ENCODE results near the gene TPPP2.
"Not testable (repeated sequence)": the region's sequence is repeated elsewhere in the genome, so short reads cannot be mapped to it uniquely, and the experiment has no call there.

The TPPP2 gene

GRCh38 chr14:21039585-21040369, 9.8 kb downstream of the TPPP2 start:
- no peak for DNase-seq

GRCh38 chr14:21040370-21040925, 10.4 kb downstream of the TPPP2 start:
- DNase-seq = no peak

- DNase-seq = not testable (repeated sequence)
These were observed 10.9 kb downstream of the TPPP2 start for GRCh38 chr14:21040941-21041340.

DNA sequence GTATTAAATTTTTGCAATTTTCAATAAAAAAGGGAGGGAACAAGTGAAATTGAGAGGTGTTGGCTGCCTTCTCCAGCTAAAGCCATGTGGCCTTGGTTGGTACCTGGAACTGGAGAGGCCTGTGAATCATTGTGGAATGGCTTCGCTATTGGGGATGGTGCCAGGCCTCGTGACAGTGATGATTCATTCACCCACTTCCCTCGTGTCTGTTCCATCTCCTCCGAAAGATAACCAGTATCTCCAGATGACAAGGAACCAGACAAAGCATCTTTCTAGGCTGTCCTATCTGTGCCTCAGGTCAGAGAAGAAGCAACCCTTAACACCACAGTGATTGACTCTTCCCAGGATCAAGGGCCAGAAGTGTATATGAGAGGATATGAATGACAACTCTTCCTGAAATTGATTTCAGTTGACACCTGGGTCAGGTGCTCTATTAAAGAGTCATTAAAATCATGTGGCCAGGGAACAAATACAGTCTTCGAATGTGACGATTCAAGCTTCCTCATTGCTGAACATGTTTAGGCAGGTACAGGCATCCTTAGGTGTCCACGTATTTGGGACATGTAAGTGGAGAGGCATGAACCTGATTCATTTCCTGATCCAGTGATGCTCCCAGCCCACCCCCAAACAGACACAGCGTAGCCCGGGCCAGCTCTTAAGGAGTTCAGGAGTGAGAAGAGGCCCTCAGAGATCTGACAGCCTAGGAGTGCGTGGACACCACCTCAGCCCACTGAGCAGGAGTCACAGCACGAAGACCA, 11.8 kb downstream of the TPPP2 start, which contains the start of gene RNASE7:
Gene RNASE7, plus strand, starts transcription at position 687 of the 758 bp plus-strand sequence. CDS start 631 bp downstream, outside the sequence.
- DNase-seq = no peak

- DNase-seq = no peak
These were observed 12.9 kb downstream of the TPPP2 start for GRCh38 chr14:21042918-21043317.

- DNase-seq = no peak
These were observed 13.5 kb downstream of the TPPP2 start for GRCh38 chr14:21043387-21043973.

DNA sequence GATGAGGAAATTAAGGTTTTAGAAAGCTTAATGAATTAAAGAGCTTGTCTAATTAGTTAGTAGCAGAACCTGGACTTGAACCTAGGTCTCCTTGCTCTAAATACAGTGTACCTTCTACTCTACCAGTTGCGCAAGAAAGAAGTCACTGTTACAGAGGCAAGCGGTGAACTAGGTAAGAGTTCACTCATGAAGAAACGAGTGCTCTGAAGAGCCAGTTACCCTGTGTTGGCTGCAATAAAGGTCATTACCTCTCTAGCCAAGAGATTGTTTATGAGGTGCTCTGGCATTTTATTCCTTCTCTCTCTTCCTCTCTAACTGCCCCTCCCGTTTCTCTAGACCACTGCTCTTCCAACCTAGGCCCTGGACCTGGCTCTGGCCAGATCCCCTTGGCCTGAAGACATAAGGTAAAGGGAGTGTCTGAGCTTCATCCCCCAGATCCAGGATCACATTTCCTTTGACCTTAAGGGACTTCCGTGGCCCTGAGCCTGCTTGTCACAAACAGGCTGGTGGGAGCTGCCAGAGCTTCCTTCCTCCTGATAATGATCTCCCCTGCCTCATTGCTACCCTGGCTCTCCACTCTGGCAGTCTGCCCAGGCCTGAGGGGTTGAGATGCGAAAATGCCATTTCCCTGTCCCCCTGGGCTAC, 14.1 kb downstream of the TPPP2 start:
- no peak for DNase-seq

DNA sequence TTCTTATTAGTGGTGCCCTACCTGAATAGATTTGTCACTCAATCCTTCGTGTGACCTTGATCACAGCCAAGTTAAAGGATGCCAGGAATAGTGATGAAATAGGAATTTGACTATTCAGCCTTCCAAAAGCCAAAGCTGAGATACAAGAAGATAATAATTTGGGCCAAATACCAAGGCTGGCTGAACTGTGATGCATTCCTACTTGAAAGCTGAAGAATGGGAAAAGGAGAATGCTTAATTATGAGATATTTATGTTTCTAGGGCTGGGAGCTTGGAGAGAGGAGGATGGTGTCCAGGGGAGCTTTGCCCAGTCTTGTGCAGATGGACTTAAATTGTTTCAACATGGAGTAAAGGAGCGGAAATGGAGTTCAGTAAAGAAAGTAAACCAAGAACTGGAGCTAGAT, 17.4 kb downstream of the TPPP2 start:
- DNase-seq = no peak

DNA sequence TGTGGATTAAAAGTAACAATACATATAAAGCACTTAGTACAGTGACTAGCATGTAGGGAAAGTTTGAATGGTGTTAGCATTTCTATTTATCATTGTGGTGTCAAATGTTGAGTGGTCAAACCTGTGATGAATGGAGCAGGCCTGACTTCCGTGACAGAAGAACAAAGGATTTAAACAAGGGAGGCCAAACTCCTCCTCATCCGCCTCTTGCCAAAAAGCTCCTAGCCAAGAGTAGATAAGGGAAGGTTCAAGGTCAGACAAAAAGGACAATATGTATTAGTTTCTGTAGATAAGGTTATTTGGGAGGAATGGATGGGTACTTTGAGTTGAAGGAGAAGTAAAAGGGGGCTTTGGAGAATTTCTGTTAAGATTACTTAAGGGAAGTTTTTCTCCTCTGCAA, 18.6 kb downstream of the TPPP2 start:
- DNase-seq = no peak

GRCh38 chr14:21049271-21049673, 19.3 kb downstream of the TPPP2 start:
- DNase-seq = no peak

- DNase-seq = no peak
These were observed 20.6 kb downstream of the TPPP2 start for GRCh38 chr14:21050597-21050996.

DNA sequence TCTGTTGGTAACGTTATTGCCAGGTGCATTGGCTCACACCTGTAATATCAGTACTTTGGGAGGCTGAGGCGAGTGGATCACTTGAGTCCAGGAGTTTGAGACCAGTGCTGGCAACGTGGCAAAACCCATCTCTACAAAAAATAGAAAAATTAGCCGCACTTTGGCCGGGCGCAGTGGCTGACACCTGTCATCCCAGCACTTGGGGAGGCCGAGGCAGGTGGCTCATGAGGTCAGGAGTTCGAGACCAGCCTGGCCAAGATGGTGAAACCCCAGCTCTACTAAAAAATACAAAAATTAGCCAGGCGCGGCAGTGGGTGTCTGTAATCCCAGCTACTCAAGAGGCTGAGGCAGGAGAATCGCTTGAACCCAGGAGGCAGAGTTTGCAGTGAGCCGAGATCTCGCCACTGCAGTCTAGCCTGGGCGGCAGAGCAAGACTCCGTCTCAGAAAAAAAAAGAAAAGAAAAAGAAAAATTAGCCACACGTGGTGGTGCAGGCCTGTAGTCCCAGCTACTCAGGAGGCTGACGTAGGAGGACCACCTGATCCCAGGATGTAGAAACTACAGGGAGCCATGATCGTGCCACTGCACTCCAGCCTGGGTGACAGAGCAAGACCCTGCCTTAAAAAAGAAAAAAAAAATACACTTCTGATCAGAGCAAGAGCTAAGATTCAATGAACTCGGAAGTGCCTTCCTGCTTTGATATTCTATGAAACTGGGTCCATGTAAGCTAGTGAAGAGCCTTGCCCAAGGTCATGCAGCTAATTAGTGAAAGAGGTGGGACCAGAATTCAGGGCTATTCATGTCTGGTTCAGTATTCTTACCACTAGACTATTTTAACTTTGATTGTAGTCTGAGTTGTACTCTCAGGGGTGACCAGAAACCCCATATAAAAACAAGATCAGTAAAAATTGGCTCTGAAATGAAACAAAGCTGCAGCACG, 23.4 kb downstream of the TPPP2 start:
- no peak for DNase-seq

DNA sequence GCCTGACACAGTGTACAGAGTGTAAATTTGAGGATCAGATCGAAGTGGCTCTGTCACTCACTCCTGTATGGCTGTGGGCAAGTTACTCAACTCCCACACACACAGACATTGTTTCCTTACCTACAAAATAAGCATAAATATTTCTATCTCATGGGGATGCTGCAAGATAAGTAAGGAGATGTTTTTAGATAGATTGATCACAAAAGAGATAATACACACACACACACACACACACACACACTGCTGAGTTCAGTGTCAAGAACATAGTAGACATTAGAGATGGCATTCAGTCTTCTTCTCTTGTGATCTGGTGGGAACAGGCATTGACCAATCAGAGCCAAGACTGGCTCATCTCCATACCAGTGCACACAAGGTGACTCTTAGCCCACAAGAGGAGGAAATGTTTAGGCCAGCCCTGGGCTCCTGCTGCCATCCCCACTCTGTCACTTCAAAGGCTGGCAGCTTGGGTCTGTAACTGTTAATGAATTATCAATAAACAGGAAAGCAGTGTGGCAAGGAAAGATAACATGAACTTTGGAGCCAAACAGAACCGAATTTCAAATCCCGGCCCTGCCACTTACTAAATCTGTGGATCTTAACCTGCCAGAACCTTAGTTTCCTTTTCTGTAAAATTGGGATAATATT, 24.2 kb downstream of the TPPP2 start:
- no peak for DNase-seq

DNA sequence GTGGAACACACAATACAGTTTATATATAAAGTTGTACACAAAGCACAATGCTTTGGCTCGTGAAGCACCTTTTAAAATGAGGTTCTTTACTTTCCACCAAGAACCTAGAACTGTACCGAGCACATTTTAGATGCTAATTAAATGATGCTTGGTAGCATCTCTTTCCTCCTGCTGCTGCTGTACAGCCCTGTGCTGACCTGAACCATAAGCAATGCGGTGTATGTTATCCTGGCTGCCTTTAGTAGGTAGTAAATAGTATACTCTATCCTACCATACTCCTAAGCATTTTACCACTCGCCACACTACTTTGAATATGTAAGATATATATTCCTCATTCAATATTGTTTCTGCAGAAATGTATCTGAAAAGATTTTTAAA, 24.7 kb downstream of the TPPP2 start:
- no peak for DNase-seq

DNA sequence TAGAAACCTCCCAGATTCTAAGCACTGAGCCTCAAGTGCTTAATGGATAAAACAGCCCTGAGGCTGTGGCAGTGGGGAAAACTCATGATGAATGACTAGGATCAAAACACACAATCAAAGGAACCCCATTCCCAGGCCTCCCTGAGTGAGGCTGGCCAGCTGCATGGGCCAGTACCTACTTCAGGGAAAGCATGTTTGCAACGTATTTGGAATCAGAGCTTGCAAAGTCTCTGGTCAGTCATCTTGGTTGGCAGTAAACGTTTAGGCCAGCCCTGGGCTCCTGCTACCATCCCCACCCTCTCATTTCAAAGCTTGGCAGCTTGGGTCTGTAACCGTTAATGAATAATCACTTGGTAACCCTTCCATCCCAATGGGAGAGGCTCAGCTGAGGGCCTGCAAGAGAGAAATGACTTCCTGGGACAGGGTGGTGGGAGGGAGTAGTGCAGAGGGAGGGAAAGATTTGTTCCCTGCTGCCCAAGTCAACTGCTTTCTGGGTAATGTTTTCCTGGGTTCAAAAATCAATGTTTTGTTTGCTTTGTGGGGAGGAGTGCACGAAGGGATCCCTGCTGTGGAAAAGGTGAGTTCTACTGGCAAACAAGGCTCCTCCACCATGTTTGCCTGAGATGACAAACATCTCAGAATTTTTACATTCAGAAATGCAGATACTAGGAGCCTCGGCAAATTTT, 25.6 kb downstream of the TPPP2 start:
- no peak for DNase-seq

GRCh38 chr14:21056520-21057163, 26.6 kb downstream of the TPPP2 start:
- no peak for DNase-seq

DNA sequence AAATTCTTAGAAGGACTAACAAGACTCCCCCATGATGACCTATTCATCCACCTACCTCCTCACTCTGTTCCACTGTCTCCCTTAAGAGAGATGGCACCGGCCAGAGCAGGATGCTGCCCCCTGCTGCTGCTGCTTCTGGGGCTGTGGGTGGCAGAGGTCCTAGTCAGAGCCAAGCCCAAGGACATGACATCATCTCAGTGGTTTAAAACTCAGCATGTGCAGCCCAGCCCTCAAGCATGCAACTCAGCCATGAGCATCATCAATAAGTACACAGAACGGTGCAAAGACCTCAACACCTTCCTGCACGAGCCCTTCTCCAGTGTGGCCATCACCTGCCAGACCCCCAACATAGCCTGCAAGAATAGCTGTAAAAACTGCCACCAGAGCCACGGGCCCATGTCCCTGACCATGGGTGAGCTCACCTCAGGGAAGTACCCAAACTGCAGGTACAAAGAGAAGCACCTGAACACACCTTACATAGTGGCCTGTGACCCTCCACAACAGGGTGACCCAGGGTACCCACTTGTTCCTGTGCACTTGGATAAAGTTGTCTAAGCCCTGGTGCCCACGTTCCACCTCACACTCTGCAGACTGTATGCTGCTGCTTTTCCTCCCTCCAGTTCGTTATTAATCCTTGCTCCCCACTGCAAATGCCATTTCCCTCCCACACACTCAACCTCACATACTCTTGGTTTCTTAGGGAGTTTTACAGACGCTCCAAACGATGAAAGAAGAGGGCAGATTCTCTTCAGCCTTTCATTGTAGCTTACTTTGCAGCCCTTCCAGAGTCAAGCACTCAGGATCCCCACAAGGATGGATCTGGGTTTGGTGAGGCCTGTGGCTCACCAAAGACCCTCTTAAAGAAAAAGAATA, 28.0 kb downstream of the TPPP2 start, which contains the start of gene RNASE8:
Gene RNASE8, plus strand, starts transcription at position 20 of the 873 bp plus-strand sequence. Its CDS starts 71 bp downstream, at position 91.
- DNase-seq = no peak

DNA sequence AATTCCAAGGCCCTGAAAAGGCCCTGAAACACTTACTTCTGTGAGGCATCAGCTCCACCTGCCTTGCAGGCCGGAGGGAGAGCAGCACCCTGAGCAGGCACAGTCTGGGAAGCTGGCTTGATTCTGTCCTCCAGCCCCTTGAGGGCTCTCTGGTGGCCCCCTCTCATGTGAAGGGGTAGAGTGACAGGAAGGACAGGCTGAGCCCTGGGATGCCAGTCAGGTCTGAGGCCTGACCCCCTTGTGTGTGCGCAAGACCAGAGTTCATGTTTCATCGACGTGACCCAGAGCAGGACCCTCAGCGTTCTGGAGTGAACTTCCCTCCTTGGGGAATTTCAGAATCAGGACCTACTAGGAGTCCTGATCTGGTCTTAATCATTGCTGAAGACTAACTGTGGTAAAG, 28.9 kb downstream of the TPPP2 start:
- no peak for DNase-seq

Measured in activated naive CD4-positive, alpha-beta T cell treated with anti-CD3 and anti-CD28 coated beads, Interleukin-2, amount 50 U/mL, for 16 hours (primary cell).